DND-41 (cell line): ENCODE data around the gene GUCY1A1.

Experiments
- EZH2 ChIP-seq: IDR thresholded peaks from 3 replicates; pipeline ENCODE4 v1.6.1; 2012; ENCODE audit warnings: borderline replicate concordance, low read depth, mild to moderate bottlenecking, moderate library complexity, low read length, inconsistent platforms; ENCODE audit not compliant: severe bottlenecking
- TF ChIP-seq, protein P1 (sequence below): IDR thresholded peaks from 2 replicates; pipeline ENCODE4 v1.5.1; 2012; ENCODE audit warnings: borderline replicate concordance, low read length, moderate library complexity, mild to moderate bottlenecking; ENCODE audit not compliant: poor library complexity, severe bottlenecking; ENCODE audit errors: extremely low read depth

GRCh38 chr4:155708782-155709181 is 42.1 kb downstream of the GUCY1A1 start:
- TF ChIP-seq, protein P1, sequence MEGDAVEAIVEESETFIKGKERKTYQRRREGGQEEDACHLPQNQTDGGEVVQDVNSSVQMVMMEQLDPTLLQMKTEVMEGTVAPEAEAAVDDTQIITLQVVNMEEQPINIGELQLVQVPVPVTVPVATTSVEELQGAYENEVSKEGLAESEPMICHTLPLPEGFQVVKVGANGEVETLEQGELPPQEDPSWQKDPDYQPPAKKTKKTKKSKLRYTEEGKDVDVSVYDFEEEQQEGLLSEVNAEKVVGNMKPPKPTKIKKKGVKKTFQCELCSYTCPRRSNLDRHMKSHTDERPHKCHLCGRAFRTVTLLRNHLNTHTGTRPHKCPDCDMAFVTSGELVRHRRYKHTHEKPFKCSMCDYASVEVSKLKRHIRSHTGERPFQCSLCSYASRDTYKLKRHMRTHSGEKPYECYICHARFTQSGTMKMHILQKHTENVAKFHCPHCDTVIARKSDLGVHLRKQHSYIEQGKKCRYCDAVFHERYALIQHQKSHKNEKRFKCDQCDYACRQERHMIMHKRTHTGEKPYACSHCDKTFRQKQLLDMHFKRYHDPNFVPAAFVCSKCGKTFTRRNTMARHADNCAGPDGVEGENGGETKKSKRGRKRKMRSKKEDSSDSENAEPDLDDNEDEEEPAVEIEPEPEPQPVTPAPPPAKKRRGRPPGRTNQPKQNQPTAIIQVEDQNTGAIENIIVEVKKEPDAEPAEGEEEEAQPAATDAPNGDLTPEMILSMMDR = no peak
- no peak for TF ChIP-seq EZH2
